Endothelial cell of umbilical vein (primary cell): Measurements from ENCODE around the gene SCUBE3.

Experiments
- MYC ChIP-seq: IDR thresholded peaks from one replicate; pipeline ENCODE4 v1.6.1; 2011; ENCODE audit warnings: mild to moderate bottlenecking, low read depth, low read length
- POLR2A ChIP-seq: IDR thresholded peaks from 2 replicates; pipeline ENCODE4 v1.6.1; 2012; ENCODE audit warnings: low read depth, mild to moderate bottlenecking, control low read depth, low read length
- POLR2AphosphoS5 ChIP-seq: IDR thresholded peaks from 2 replicates; pipeline ENCODE4 v1.6.1; 2012; ENCODE audit warnings: low read depth, mild to moderate bottlenecking, control low read depth, low read length, moderate library complexity; ENCODE audit not compliant: insufficient read depth
- TF ChIP-seq, protein P1 (sequence below), 2 donors: IDR thresholded peaks; 1 replicate in 1 of 2; 2 replicates in 1 of 2; pipeline ENCODE4 v1.5.1; 2011; ENCODE audit warnings: low read length in 2 of 2, mild to moderate bottlenecking in 2 of 2, moderate library complexity in 2 of 2, control low read depth in 1 of 2, inconsistent platforms in 1 of 2, low read depth in 1 of 2; ENCODE audit not compliant: insufficient read depth in 1 of 2; ENCODE audit errors: extremely low read depth in 1 of 2

DNA sequence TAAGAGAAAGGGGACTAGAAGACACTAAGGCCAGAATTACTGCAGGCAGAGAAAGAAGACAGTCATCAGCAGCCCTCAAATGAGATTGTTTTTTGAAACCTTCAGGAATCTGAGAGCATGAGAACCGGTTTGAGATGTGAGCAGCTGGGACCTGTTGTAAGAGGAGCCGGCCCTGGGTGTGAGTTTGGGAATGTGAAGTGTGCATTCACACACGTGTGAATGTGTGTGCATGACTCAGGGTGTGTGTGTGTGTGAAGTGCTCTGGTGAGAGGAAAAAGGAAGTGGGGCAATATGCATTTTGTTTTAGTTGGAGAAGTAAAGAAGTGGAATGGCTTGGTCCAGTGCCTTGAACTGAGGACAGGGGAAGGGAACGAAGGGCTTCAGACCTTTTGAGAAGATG lies 4.3 kb downstream of the SCUBE3 start:
- TF ChIP-seq, protein P1, sequence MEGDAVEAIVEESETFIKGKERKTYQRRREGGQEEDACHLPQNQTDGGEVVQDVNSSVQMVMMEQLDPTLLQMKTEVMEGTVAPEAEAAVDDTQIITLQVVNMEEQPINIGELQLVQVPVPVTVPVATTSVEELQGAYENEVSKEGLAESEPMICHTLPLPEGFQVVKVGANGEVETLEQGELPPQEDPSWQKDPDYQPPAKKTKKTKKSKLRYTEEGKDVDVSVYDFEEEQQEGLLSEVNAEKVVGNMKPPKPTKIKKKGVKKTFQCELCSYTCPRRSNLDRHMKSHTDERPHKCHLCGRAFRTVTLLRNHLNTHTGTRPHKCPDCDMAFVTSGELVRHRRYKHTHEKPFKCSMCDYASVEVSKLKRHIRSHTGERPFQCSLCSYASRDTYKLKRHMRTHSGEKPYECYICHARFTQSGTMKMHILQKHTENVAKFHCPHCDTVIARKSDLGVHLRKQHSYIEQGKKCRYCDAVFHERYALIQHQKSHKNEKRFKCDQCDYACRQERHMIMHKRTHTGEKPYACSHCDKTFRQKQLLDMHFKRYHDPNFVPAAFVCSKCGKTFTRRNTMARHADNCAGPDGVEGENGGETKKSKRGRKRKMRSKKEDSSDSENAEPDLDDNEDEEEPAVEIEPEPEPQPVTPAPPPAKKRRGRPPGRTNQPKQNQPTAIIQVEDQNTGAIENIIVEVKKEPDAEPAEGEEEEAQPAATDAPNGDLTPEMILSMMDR (IDR thresholded peaks at IDR 0.05; ENCODE audit: extremely low read depth in 1 of 2, insufficient read depth in 1 of 2, low read depth in 1 of 2, low read length in 2 of 2) = no peak
- TF ChIP-seq POLR2AphosphoS5 = no peak
- TF ChIP-seq POLR2A = no peak
- TF ChIP-seq MYC = no peak
